GM19023 (cell line): ENCODE data around the gene MZT2A.
"Not testable (repeated sequence)": the region's sequence is repeated elsewhere in the genome, so short reads cannot be mapped to it uniquely, and the experiment has no call there.

Source experiments
- ATAC-seq: cut with Tn5 transposase; IDR thresholded peaks from one replicate; pipeline ENCODE4 v1.9.1; 2021; ENCODE audit warnings: mild to moderate bottlenecking, moderate library complexity; ENCODE audit not compliant: unreplicated experiment

MZT2A gene

DNA sequence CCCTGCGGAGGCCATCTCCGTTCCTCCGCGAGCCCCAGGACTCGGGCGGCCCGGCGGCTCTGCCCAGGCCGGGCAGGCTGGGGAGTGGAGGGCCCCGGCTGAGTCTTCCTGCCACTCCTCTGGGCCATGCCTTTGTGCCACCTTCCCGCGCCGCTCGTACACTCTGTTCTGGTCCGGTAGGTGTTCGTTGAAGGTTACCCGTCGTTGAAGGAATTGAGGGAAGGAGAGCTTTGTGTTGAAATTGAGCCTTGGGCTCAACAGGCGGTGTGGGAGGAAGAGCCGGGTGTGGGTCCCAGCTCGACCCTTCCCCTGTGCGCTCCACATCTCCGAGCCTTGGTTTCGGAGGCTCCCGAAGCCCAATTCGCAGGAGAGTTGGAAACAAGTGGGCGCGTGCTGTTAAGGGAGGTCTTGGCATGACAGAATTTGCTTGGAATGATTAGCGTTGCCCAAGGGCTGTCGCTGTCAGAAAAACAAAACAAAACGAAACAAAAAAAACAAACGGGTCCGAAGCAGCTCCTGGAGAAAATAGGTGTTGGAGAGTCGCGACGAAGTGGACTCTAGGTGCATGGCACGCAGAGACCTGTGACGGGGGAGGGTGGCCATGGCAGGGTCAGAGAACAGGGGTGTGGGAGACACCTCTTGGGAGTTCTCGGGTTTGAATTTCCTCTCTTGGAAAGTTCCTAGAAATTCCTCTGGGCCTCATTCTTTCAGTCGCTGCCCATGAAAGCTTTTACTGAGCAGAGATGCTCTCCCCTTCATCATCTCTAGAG is 1.2 kb upstream of the MZT2A start:
- peak; percentile 25 for ATAC-seq

- peak; percentile 66 for ATAC-seq
Observed at GRCh38 chr2:131492418-131493198, 411 bp upstream of the MZT2A start.

DNA sequence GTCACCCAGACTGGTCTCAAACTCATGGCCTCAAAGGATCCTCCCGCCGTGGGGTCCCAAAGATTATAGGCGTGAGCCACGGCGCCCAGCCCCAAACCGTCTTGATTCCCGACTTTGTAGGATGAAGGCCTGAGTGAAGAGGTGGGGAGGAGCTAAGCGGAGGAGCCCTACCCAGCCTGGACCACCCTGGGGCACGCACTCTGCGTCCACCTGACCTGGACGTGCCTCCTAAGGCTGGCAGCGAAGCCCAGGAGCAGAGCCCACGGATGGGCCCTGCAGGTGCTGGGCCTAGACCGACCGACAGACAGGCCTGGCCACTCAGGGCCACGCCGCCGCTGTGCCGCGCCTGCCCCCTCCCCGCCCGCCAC is 744 bp downstream of the MZT2A start:
- ATAC-seq: not testable (repeated sequence)

DNA sequence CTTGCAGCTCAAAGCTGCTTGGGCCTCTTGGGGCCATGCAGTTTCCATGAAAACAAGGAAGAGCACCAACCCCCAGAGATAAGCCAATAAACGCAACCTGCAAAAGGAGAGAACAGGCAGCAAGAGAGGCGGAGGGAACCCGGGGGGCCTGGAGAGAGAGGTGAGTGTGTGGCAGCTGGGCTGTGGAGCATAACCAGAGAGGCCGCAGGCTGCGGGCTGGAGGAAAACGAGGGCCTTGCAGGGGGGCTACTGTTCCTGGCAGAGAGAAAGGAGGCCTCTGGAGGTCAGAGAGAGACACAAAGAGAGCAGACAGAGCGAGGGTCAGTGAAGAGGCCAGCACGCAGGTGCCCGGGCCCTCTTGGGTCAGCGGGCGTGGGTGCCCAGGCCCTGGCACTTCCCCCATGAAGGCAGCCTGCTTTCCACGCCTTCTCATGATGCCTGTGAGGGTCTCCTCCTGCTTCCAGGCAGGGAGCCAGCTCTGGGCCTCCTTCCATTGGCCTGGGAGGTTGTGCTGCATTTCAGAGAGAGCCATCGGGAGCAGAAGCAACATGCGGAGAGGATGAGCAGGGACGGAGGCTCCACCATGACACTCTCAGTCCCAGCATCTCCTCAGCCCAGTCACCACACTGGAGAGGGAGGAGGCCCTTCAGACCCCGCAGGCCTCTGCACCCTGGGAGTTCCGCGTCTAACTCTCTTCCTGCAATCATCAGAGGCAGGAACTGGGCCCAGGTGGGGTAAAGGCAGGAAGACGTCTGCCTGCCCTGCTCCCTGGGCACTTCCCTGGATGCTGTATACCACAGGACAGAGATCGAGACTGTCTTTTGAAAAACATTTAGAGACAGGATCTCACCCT is 1.4 kb downstream of the MZT2A start:
- not testable (repeated sequence) for ATAC-seq

DNA sequence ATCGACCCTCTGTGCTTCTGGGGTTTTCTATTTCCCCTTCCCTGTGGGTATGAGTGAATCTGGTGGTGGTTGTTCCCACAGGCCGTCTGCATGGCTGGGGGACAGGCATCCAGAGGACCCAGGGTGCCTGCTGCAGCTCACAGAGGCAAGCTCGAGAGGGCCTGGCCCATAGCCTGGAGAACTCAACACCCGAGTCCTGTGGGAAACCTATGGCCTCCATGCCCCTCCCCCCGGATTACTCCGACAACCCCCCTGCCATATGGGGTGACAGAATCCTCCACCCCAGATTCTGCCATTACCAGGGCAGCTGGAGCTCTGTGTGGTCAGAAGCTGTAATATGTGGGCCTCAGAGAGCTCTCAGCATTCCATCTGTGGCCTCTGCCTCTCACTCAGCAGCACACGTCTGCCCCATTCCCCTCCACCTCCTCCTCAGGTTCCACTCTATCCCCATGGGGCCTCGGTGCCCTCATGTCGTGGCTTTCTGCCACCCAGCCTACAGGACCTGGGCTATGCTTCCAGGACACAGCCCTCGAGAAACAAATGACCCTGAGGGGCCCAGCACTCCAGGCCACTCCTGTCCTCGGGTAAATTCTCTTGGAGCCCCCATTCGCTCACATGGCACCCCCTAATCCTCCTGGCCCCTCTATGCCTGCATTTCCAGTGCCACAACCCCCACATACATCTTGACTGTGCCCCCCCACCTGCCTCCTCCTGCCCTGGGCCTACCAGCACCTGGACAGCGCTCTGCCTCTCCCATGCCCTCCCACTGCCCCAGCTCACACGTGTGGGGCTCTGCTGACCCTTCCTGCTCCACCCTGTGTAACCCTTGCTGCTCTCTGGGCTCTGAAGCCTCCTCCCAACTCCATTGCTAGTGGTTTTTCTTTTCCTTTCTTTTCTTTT is 3.6 kb downstream of the MZT2A start:
- ATAC-seq: no peak

DNA sequence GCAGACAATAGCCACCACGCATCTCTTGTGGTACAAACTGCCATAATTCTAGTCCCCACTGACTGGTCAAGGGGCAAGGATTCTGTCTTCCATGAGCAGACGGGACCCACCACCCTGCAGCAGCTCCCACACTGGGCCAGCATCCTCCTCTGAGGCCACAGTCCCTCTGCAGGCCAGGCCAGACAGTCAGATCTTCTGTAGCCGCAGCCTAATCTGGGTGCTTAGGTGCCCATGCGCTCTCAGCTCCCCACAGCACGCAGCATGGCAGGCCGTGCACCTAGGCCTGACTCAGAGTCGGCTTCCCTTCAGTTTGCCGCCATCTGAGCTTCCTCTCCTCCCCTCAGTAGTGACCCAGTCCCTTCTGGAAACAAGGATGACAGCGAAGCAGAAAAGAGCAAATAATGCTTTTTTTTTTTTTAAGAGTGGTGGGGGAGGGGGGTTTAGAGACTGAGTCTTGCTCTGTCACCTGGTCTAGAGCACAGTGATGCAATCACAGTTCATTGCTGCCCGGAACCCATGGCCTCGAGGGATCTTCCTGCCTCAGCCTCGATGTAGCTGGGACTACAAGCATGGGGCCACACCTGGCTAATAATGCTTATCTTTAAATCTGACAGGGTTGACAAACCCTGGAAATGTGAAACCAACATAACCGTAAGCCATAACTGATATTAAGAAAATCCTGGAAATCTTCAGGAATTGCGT is 5.8 kb downstream of the MZT2A start:
- not testable (repeated sequence) for ATAC-seq

GRCh38 chr2:131484906-131485460 is 7.2 kb downstream of the MZT2A start:
- not testable (repeated sequence) for ATAC-seq

DNA sequence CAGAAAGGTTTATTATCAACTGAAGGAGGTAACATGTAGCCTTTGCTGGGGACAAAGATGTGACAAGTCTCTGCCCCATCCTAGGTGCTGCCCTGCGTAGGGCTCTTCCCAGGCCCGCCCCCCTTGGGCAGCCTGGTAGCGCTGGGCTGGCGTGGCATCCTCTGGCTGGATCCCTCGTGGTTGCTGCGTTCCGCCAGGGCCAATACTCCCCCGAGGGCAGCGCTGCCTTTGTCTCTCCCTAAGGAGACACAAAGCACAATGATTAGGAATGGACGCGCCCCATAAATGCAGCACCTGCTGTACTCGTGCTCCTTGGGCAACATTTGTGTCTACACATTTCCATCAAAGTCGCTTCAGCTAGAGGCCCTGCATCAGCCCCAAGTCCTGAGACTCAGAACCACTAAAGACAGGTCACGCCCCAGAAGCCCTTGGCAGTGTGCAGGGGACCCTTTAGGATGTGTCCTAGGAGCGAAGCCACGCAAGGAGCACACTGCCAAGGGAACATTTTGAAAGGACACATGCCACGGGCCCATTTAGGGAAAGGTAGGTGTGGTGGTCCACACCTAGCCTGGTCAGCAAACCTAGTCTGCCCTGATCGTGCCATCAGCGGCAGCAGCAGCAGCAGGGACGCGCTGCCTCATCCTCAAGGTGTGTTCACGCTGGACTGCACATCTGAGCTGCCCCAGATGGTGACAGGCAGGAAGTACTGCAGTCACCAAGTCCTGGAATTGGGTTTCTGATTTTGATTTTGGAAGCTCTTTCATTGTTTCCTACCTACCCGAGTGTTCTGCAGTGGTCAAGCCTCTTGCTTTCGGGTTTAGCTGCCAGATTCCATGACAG is 8.0 kb downstream of the MZT2A start:
- not testable (repeated sequence) for ATAC-seq

GRCh38 chr2:131482506-131483155 is 9.6 kb downstream of the MZT2A start:
- ATAC-seq: not testable (repeated sequence)

- not testable (repeated sequence) for ATAC-seq
Observed at GRCh38 chr2:131480351-131480750, 11.8 kb downstream of the MZT2A start.

GRCh38 chr2:131478850-131479461 is 13.2 kb downstream of the MZT2A start:
- not testable (repeated sequence) for ATAC-seq

DNA sequence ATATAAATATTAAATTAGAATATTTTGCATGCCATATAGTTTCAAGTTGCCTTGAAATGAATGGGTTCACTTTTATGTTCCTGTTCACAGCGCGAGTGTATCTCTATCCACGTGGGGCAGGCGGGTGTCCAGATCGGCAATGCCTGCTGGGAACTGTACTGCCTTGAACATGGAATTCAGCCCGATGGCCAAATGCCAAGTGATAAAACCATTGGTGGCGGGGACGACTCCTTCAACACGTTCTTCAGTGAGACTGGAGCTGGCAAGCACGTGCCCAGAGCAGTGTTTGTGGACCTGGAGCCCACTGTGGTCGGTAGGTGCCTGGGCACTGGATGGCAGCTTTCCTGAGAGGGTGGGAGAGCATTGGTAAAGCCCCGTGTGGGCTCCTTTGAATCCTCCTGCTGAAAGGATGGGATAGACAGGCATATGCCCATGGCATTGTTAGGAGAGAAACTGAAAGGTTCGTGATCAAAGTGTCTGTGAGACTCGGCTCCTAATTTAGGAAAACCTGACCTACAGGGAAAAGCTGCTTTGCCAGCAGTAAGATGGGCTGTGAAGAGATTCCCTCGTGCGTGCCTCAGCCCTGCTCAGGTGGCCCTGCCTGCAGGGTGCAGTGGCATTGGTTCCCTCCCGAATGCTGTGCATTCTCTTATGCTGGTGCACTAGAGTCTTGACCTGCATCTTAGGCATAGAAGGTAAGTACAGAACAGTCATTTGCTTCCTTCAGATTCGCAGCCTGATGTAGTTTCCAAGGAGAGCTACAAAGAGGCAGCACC is 13.9 kb downstream of the MZT2A start:
- ATAC-seq: not testable (repeated sequence)

- not testable (repeated sequence) for ATAC-seq
Observed at GRCh38 chr2:131477227-131477626, 15.0 kb downstream of the MZT2A start.

DNA sequence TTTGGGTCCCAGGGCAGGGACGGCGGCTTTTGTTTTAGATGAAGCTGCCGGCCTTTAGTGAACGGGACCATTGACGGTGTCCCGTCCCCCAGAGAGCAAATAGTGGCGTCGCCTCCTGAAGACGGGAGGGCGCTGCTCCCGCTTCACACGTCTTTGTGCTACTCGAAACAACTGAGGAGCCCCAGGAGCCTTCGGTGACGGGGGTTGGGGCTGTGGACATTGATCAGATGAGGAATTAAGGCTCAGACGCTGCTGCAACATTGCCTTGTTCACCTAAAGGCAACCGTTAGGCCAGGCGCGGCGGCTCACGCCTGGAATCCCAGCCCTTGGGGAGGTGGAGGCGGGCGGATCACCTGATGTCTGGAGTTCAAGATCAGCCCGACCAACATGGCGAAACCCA is 15.8 kb downstream of the MZT2A start:
- not testable (repeated sequence) for ATAC-seq

- no peak for ATAC-seq
Observed at GRCh38 chr2:131475831-131476230, 16.4 kb downstream of the MZT2A start, which contains the start of gene TUBA3D. TUBA3D (plus strand) TSS chr2:131476119; CDS start chr2:131476200, 81 bp downstream.

- not testable (repeated sequence) for ATAC-seq
Observed at GRCh38 chr2:131473266-131473665, 18.9 kb downstream of the MZT2A start.
